H9 (cell line): ENCODE measurements around the gene PKN3. TPM values are rescaled to one million over a fixed set of nuclear protein-coding genes. Genes with fewer than 3 reads are reported as not detected.

Source experiments
- DNase-seq: peaks from one replicate; pipeline ENCODE4 v3.0.0-alpha.2; 2017
- H2AFZ ChIP-seq: one replicate; pipeline ENCODE4 v1.6.1; 2013; ENCODE audit warnings: mild to moderate bottlenecking, low read length, control low read depth, moderate library complexity
- H2AK5ac ChIP-seq: 2 replicates; pipeline ENCODE4 v1.6.1; 2013; ENCODE audit warnings: low read length, control low read depth, mixed read lengths; ENCODE audit not compliant: insufficient read length
- H2BK120ac ChIP-seq: one replicate; pipeline ENCODE4 v1.6.1; 2013; ENCODE audit warnings: low read depth, mild to moderate bottlenecking, low read length, control low read depth, inconsistent platforms; ENCODE audit not compliant: poor library complexity, severe bottlenecking
- H2BK12ac ChIP-seq: 2 replicates; pipeline ENCODE4 v1.6.1; 2013; ENCODE audit warnings: low read length, control low read depth, mixed read lengths, low read depth; ENCODE audit not compliant: insufficient read length
- H2BK15ac ChIP-seq: 2 replicates; pipeline ENCODE4 v1.6.1; 2013; ENCODE audit warnings: low read depth, low read length, control low read depth
- H2BK20ac ChIP-seq: one replicate; pipeline ENCODE4 v1.6.1; 2013; ENCODE audit warnings: low read depth, mild to moderate bottlenecking, low read length, control low read depth, inconsistent platforms; ENCODE audit not compliant: poor library complexity, severe bottlenecking
- H2BK5ac ChIP-seq: 2 replicates; pipeline ENCODE4 v1.6.1; 2013; ENCODE audit warnings: low read length, control low read depth, mixed read lengths; ENCODE audit not compliant: insufficient read length
- H3K14ac ChIP-seq: 2 replicates; pipeline ENCODE4 v1.6.1; 2013; ENCODE audit warnings: low read length, control low read depth; ENCODE audit not compliant: insufficient read depth
- H3K18ac ChIP-seq: 2 replicates; pipeline ENCODE4 v1.6.1; 2013; ENCODE audit warnings: low read depth, mild to moderate bottlenecking, mixed read lengths, low read length, control low read depth; ENCODE audit not compliant: insufficient read length
- H3K23ac ChIP-seq: 2 replicates; pipeline ENCODE4 v1.6.1; 2013; ENCODE audit warnings: low read length, control low read depth, mixed read lengths, low read depth; ENCODE audit not compliant: insufficient read length
- H3K23me2 ChIP-seq: 2 replicates; pipeline ENCODE4 v1.6.1; 2013; ENCODE audit warnings: low read depth, mild to moderate bottlenecking, mixed read lengths, low read length, control low read depth; ENCODE audit not compliant: insufficient read length, poor library complexity, severe bottlenecking
- H3K27ac ChIP-seq: 2 replicates; pipeline ENCODE4 v1.5.1; 2013; ENCODE audit warnings: low read length, control low read depth, mixed read lengths, low read depth; ENCODE audit not compliant: insufficient read length
- H3K27me3 ChIP-seq: 2 replicates; pipeline ENCODE4 v1.6.1; 2013; ENCODE audit warnings: low read length, control low read depth, inconsistent platforms; ENCODE audit not compliant: insufficient read depth
- H3K4ac ChIP-seq: 2 replicates; pipeline ENCODE4 v1.6.1; 2013; ENCODE audit warnings: low read depth, mild to moderate bottlenecking, control low read depth, inconsistent platforms, low read length, moderate library complexity
- H3K4me1 ChIP-seq: 2 replicates; pipeline ENCODE4 v1.6.1; 2013; ENCODE audit warnings: low read length, control low read depth, inconsistent platforms; ENCODE audit not compliant: insufficient read depth
- H3K4me2 ChIP-seq: 2 replicates; pipeline ENCODE4 v1.6.1; 2013; ENCODE audit warnings: low read length, control low read depth, mixed read lengths; ENCODE audit not compliant: insufficient read length, insufficient read depth
- H3K56ac ChIP-seq: 2 replicates; pipeline ENCODE4 v1.6.1; 2013; ENCODE audit warnings: low read depth, mild to moderate bottlenecking, mixed read lengths, low read length, control low read depth; ENCODE audit not compliant: insufficient read length
- H3K79me1 ChIP-seq: 2 replicates; pipeline ENCODE4 v1.6.1; 2013; ENCODE audit warnings: low read depth, mild to moderate bottlenecking, moderate library complexity, low read length, control low read depth, inconsistent platforms; ENCODE audit not compliant: insufficient read depth, poor library complexity, severe bottlenecking
- H3K79me2 ChIP-seq: 2 replicates; pipeline ENCODE4 v1.6.1; 2013; ENCODE audit warnings: low read length, control low read depth, inconsistent platforms; ENCODE audit not compliant: insufficient read depth
- H3K9ac ChIP-seq: 2 replicates; pipeline ENCODE4 v1.6.1; 2013; ENCODE audit warnings: low read length, control low read depth, mixed read lengths; ENCODE audit not compliant: insufficient read length; ENCODE audit errors: extremely low read depth
- H3K9me3 ChIP-seq: one replicate; pipeline ENCODE4 v1.6.1; 2013; ENCODE audit warnings: low read depth, low read length, inconsistent platforms; ENCODE audit not compliant: control insufficient read depth
- H3T11ph ChIP-seq: one replicate; pipeline ENCODE4 v1.6.1; 2013; ENCODE audit warnings: mild to moderate bottlenecking, low read length, control low read depth, inconsistent platforms
- H4K20me1 ChIP-seq: one replicate; pipeline ENCODE4 v1.6.1; 2013; ENCODE audit not compliant: control insufficient read depth, insufficient read length, insufficient read depth
- H4K5ac ChIP-seq: 2 replicates; pipeline ENCODE4 v1.6.1; 2013; ENCODE audit warnings: low read depth, mild to moderate bottlenecking, mixed read lengths, low read length, control low read depth; ENCODE audit not compliant: insufficient read length
- H4K8ac ChIP-seq: replicated peaks from 2 replicates; pipeline ENCODE4 v1.6.1; 2013; ENCODE audit warnings: low read length, control low read depth, mixed read lengths, low read depth; ENCODE audit not compliant: insufficient read length
- H4K91ac ChIP-seq: 2 replicates; pipeline ENCODE4 v1.6.1; 2013; ENCODE audit warnings: low read depth, mild to moderate bottlenecking, moderate library complexity, mixed read lengths, low read length, control low read depth; ENCODE audit not compliant: insufficient read length
- H3K27ac Mint-ChIP-seq, 3 experiments: 2 replicates in 2 of 3; 3 replicates in 1 of 3; pipeline ENCODE4 v1.8.0; 2020 to 2021; ENCODE audit warnings: mixed read lengths in 3 of 3, mild to moderate bottlenecking in 1 of 3, moderate library complexity in 1 of 3
- H3K27me3 Mint-ChIP-seq: 2 replicates; pipeline ENCODE4 v1.8.0; 2021; ENCODE audit warnings: low read depth, mild to moderate bottlenecking, moderate library complexity, mixed read lengths
- H3K36me3 Mint-ChIP-seq, 3 experiments: 2 replicates in 2 of 3; 3 replicates in 1 of 3; pipeline ENCODE4 v1.8.0; 2020 to 2021; ENCODE audit warnings: low read depth in 3 of 3, mixed read lengths in 3 of 3; ENCODE audit not compliant: insufficient read depth in 1 of 3
- H3K4me1 Mint-ChIP-seq, 2 experiments: 2 replicates each; pipeline ENCODE4 v1.8.0; 2020; ENCODE audit warnings: mixed read lengths in 2 of 2
- H3K4me3 Mint-ChIP-seq, 2 experiments: 2 replicates in 1 of 2; 3 replicates in 1 of 2; pipeline ENCODE4 v1.8.0; 2020 to 2021; ENCODE audit warnings: mild to moderate bottlenecking in 2 of 2, mixed read lengths in 2 of 2, moderate library complexity in 1 of 2
- H3K9me3 Mint-ChIP-seq, 2 experiments: 2 replicates in 1 of 2; 3 replicates in 1 of 2; pipeline ENCODE4 v1.8.0; 2020; ENCODE audit warnings: mild to moderate bottlenecking in 2 of 2, mixed read lengths in 2 of 2, moderate library complexity in 1 of 2
- WGBS: extraction: QIAGEN DNeasy Blood & Tissue Kit; methylation state at CpG from one replicate; pipeline ENCODE4 v1.1.7; 2013; ENCODE audit warnings: missing lambda C conversion rate, low lambda C conversion rate, mixed read lengths; ENCODE audit not compliant: insufficient read length; ENCODE audit errors: extremely low coverage; 5-methylcytosine and 5-hydroxymethylcytosine counted together
- total RNA-seq: library from RNA; stranded (reverse); gene quantifications from 2 replicates; pipeline ENCODE4 v1.2.1, GENCODE V29; 2021
- TF ChIP-seq, protein P1 (sequence below): fragments of 200-600 bp; sonication (generic); conservative IDR thresholded peaks from 3 replicates; pipeline ENCODE4 v1.8.0; 2021; ENCODE audit warnings: antibody characterized with exemption, mild to moderate bottlenecking

Gene PKN3
- total RNA-seq, 1 experiment from 2014 or later = 25.0 TPM

DNA sequence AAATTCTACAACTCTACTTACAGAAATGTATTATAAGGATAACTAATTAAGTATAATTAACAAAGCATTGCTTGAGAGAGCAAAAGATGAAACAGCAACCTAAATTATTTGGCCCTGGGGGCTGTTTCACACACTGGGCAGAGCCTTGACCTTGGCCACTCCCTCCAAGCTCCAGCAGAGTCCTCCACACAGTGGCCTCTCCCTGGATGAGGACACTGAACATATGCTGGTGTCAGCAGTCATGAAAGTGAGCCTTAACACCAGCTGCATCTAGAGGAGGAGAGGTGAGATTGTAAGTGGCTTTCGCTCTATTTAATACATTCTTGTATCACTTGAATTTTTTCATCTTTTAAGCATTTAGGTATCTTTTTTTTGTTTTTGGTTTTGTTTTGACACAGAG, 44.9 kb downstream of the PKN3 start:
- Histone ChIP-seq H3K27me3 (no peaks in the 10 kb centered on the region), H3K23me2 (no peaks in the 10 kb centered on the region), H2BK20ac (no peak overlapping the region), H3K56ac (no peak overlapping the region), H3K23ac (no peak overlapping the region), H3K14ac (no peak overlapping the region), H2AK5ac (no peak overlapping the region), H2BK5ac (no peak overlapping the region), H3K9ac (no peak overlapping the region), H4K91ac (no peak overlapping the region), H4K20me1 (peaks cover 3% of the 10 kb centered on the region), H3K18ac (no peak overlapping the region), H3K79me2 (no peaks in the 10 kb centered on the region), H3K4me2 (no peak overlapping the region), H2BK12ac (no peak overlapping the region), H2AFZ (no peak overlapping the region), H2BK15ac (no peak overlapping the region), H3K9me3 (no peaks in the 10 kb centered on the region), H4K5ac (no peak overlapping the region), H4K8ac (no peak overlapping the region), H2BK120ac (no peak overlapping the region), H3K4me1 (no peaks in the 10 kb centered on the region), H3T11ph (no peak overlapping the region), H3K4ac (no peak overlapping the region), H3K79me1 (no peaks in the 10 kb centered on the region), H3K27ac (no peak overlapping the region)
- TF ChIP-seq, protein P1, sequence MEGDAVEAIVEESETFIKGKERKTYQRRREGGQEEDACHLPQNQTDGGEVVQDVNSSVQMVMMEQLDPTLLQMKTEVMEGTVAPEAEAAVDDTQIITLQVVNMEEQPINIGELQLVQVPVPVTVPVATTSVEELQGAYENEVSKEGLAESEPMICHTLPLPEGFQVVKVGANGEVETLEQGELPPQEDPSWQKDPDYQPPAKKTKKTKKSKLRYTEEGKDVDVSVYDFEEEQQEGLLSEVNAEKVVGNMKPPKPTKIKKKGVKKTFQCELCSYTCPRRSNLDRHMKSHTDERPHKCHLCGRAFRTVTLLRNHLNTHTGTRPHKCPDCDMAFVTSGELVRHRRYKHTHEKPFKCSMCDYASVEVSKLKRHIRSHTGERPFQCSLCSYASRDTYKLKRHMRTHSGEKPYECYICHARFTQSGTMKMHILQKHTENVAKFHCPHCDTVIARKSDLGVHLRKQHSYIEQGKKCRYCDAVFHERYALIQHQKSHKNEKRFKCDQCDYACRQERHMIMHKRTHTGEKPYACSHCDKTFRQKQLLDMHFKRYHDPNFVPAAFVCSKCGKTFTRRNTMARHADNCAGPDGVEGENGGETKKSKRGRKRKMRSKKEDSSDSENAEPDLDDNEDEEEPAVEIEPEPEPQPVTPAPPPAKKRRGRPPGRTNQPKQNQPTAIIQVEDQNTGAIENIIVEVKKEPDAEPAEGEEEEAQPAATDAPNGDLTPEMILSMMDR = no peak
- H3K27me3 Mint-ChIP-seq = no peaks in the 10 kb centered on the region; the same call in 1 of the 2 replicates
- H3K4me3 Mint-ChIP-seq = no peak overlapping the region
- H3K36me3 Mint-ChIP-seq = peaks cover 0 to 9% (median 5%) of the 10 kb centered on the region in 3 experiments; a peak in 4 of 7 replicates
- H3K4me1 Mint-ChIP-seq = no peaks in the 10 kb centered on the region
- H3K9me3 Mint-ChIP-seq = no peaks in the 10 kb centered on the region
- no CpG with 5 or more reads among the region's 1 CpG for WGBS
- no peak for DNase-seq
- H3K27ac Mint-ChIP-seq = no peak overlapping the region; a peak in 1 of 7 replicates
